Stimulated activated memory B cell treated with anti-CD40 and anti-IgM and Interleukin-4, amounts not matched to agents 10 μg/mL and 1 μg/mL and 100 μg/mL, for 72 hours (primary cell): Measurements from ENCODE around the gene C19orf85.
"Not testable (repeated sequence)": the region's sequence is repeated elsewhere in the genome, so short reads cannot be mapped to it uniquely, and the experiment has no call there.

Experiments
- ATAC-seq: fragments of 150-1000 bp; cut with Tn5 transposase; 2 replicates; pipeline ENCODE4 v1.10.0; 2021
- H3K27ac Mint-ChIP-seq: one replicate; pipeline ENCODE4 v1.8.0; 2022; ENCODE audit warnings: mild to moderate bottlenecking, mixed read lengths
- H3K27me3 Mint-ChIP-seq: one replicate; pipeline ENCODE4 v1.8.0; 2022; ENCODE audit warnings: mixed read lengths
- H3K36me3 Mint-ChIP-seq: one replicate; pipeline ENCODE4 v1.8.0; 2022; ENCODE audit warnings: mixed read lengths
- H3K4me1 Mint-ChIP-seq: one replicate; pipeline ENCODE4 v1.8.0; 2022; ENCODE audit warnings: mixed read lengths
- H3K4me3 Mint-ChIP-seq: one replicate; pipeline ENCODE4 v1.8.0; 2022; ENCODE audit warnings: mild to moderate bottlenecking, moderate library complexity, mixed read lengths
- H3K9me3 Mint-ChIP-seq: one replicate; pipeline ENCODE4 v1.8.0; 2022; ENCODE audit warnings: mixed read lengths

Gene C19orf85

GRCh38 chr19:55459950-55460657, 4.4 kb downstream of the C19orf85 start:
- no peaks in the 10 kb centered on the region for H3K9me3 Mint-ChIP-seq
- H3K4me1 Mint-ChIP-seq, result peaks cover 29% of the 10 kb centered on the region
- peak overlapping the region; percentile 87 for H3K4me3 Mint-ChIP-seq
- no peak for ATAC-seq
- peak overlapping the region; percentile 83 for H3K27ac Mint-ChIP-seq
- H3K27me3 Mint-ChIP-seq, result peaks cover 1% of the 10 kb centered on the region
- H3K36me3 Mint-ChIP-seq, result peaks cover 21% of the 10 kb centered on the region

GRCh38 chr19:55459551-55459949, 5.0 kb downstream of the C19orf85 start:
- Mint-ChIP-seq H3K4me3 (no peak overlapping the region), H3K4me1 (peaks cover 29% of the 10 kb centered on the region), H3K9me3 (no peaks in the 10 kb centered on the region), H3K27ac (no peak overlapping the region), H3K36me3 (peaks cover 27% of the 10 kb centered on the region), H3K27me3 (peaks cover 7% of the 10 kb centered on the region)
- no peak for ATAC-seq

GRCh38 chr19:55457683-55458457, 6.7 kb downstream of the C19orf85 start:
- Mint-ChIP-seq H3K4me1 (peaks cover 29% of the 10 kb centered on the region), H3K27ac (no peak overlapping the region), H3K27me3 (peaks cover 24% of the 10 kb centered on the region), H3K4me3 (no peak overlapping the region), H3K36me3 (peaks cover 43% of the 10 kb centered on the region), H3K9me3 (no peaks in the 10 kb centered on the region)
- no peak for ATAC-seq

GRCh38 chr19:55456347-55456746, 8.2 kb downstream of the C19orf85 start:
- Mint-ChIP-seq H3K27me3 (peaks cover 25% of the 10 kb centered on the region), H3K36me3 (peaks cover 43% of the 10 kb centered on the region), H3K9me3 (no peaks in the 10 kb centered on the region), H3K27ac (no peak overlapping the region), H3K4me3 (no peak overlapping the region), H3K4me1 (peaks cover 18% of the 10 kb centered on the region)
- no peak for ATAC-seq

GRCh38 chr19:55455576-55456235, 8.8 kb downstream of the C19orf85 start:
- ATAC-seq, result no peak
- H3K4me1 Mint-ChIP-seq, result peaks cover 14% of the 10 kb centered on the region
- H3K4me3 Mint-ChIP-seq, result no peak overlapping the region
- H3K36me3 Mint-ChIP-seq, result peaks cover 43% of the 10 kb centered on the region
- H3K27me3 Mint-ChIP-seq, result peaks cover 25% of the 10 kb centered on the region
- no peak overlapping the region for H3K27ac Mint-ChIP-seq
- H3K9me3 Mint-ChIP-seq, result no peaks in the 10 kb centered on the region

- no peak for ATAC-seq
- Mint-ChIP-seq H3K4me1 (peaks cover 5% of the 10 kb centered on the region), H3K9me3 (no peaks in the 10 kb centered on the region), H3K4me3 (no peak overlapping the region), H3K27ac (no peak overlapping the region), H3K36me3 (peaks cover 43% of the 10 kb centered on the region), H3K27me3 (peaks cover 25% of the 10 kb centered on the region)
Measured at GRCh38 chr19:55454787-55455243, 9.7 kb downstream of the C19orf85 start.

- H3K27ac Mint-ChIP-seq, result no peak overlapping the region
- H3K4me3 Mint-ChIP-seq, result peak overlapping the region; percentile 3
- no peaks in the 10 kb centered on the region for H3K4me1 Mint-ChIP-seq
- H3K27me3 Mint-ChIP-seq, result peaks cover 25% of the 10 kb centered on the region
- no peak for ATAC-seq
- no peaks in the 10 kb centered on the region for H3K9me3 Mint-ChIP-seq
- peaks cover 40% of the 10 kb centered on the region for H3K36me3 Mint-ChIP-seq
Measured at GRCh38 chr19:55453511-55454260, 10.9 kb downstream of the C19orf85 start.

GRCh38 chr19:55452749-55453346, 11.7 kb downstream of the C19orf85 start:
- no peak for ATAC-seq
- Mint-ChIP-seq H3K4me1 (no peaks in the 10 kb centered on the region), H3K4me3 (no peak overlapping the region), H3K27ac (no peak overlapping the region), H3K36me3 (peaks cover 38% of the 10 kb centered on the region), H3K9me3 (no peaks in the 10 kb centered on the region), H3K27me3 (peaks cover 25% of the 10 kb centered on the region)

- ATAC-seq, result no peak
- peak overlapping the region; percentile 54 for H3K4me3 Mint-ChIP-seq
- H3K36me3 Mint-ChIP-seq, result peaks cover 38% of the 10 kb centered on the region
- H3K27me3 Mint-ChIP-seq, result peaks cover 25% of the 10 kb centered on the region
- no peak overlapping the region for H3K27ac Mint-ChIP-seq
- no peaks in the 10 kb centered on the region for H3K9me3 Mint-ChIP-seq
- no peaks in the 10 kb centered on the region for H3K4me1 Mint-ChIP-seq
Measured at GRCh38 chr19:55451965-55452748, 12.4 kb downstream of the C19orf85 start.

GRCh38 chr19:55451163-55451964, 13.2 kb downstream of the C19orf85 start:
- H3K36me3 Mint-ChIP-seq, result peaks cover 31% of the 10 kb centered on the region
- peak; percentile 55 for ATAC-seq
- no peaks in the 10 kb centered on the region for H3K4me1 Mint-ChIP-seq
- H3K27ac Mint-ChIP-seq, result no peak overlapping the region
- H3K27me3 Mint-ChIP-seq, result peaks cover 25% of the 10 kb centered on the region
- no peaks in the 10 kb centered on the region for H3K9me3 Mint-ChIP-seq
- H3K4me3 Mint-ChIP-seq, result peak overlapping the region; percentile 54

- Mint-ChIP-seq H3K4me3 (no peak overlapping the region), H3K27ac (no peak overlapping the region), H3K27me3 (peaks cover 24% of the 10 kb centered on the region), H3K9me3 (no peaks in the 10 kb centered on the region), H3K36me3 (peaks cover 15% of the 10 kb centered on the region), H3K4me1 (no peaks in the 10 kb centered on the region)
- ATAC-seq, result no peak
Measured at GRCh38 chr19:55449469-55449868, 15.1 kb downstream of the C19orf85 start.

- peaks cover 24% of the 10 kb centered on the region for H3K27me3 Mint-ChIP-seq
- not testable (repeated sequence) for H3K36me3 Mint-ChIP-seq, H3K4me1 Mint-ChIP-seq, H3K9me3 Mint-ChIP-seq, H3K27ac Mint-ChIP-seq, H3K4me3 Mint-ChIP-seq, ATAC-seq
Measured at GRCh38 chr19:55448175-55448490, 16.4 kb downstream of the C19orf85 start.

- Mint-ChIP-seq H3K36me3 (no peaks in the 10 kb centered on the region), H3K4me3 (no peak overlapping the region), H3K4me1 (peaks cover 7% of the 10 kb centered on the region), H3K27me3 (peaks cover 26% of the 10 kb centered on the region), H3K9me3 (no peaks in the 10 kb centered on the region), H3K27ac (no peak overlapping the region)
- peak; percentile 40 for ATAC-seq
Measured at GRCh38 chr19:55447421-55448174, 17.0 kb downstream of the C19orf85 start.
